ENCODE results near the gene ZNF614.

GRCh38 chr19:52007806-52008557 lies 20.2 kb downstream of the ZNF614 start, which contains the start of gene ZNF615:
- TF ChIP-seq, protein P1, sequence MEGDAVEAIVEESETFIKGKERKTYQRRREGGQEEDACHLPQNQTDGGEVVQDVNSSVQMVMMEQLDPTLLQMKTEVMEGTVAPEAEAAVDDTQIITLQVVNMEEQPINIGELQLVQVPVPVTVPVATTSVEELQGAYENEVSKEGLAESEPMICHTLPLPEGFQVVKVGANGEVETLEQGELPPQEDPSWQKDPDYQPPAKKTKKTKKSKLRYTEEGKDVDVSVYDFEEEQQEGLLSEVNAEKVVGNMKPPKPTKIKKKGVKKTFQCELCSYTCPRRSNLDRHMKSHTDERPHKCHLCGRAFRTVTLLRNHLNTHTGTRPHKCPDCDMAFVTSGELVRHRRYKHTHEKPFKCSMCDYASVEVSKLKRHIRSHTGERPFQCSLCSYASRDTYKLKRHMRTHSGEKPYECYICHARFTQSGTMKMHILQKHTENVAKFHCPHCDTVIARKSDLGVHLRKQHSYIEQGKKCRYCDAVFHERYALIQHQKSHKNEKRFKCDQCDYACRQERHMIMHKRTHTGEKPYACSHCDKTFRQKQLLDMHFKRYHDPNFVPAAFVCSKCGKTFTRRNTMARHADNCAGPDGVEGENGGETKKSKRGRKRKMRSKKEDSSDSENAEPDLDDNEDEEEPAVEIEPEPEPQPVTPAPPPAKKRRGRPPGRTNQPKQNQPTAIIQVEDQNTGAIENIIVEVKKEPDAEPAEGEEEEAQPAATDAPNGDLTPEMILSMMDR (IDR thresholded peaks at IDR 0.05; ENCODE audit: insufficient read depth, low read depth, low read length): no peak
- no peak for TF ChIP-seq EZH2 (IDR thresholded peaks at IDR 0.05; ENCODE audit: insufficient read depth, low read length)
